GM19025 (cell line): ENCODE data around the gene C1orf52.

Source experiments
- ATAC-seq: cut with Tn5 transposase; IDR thresholded peaks from one replicate; pipeline ENCODE4 v1.9.1; 2021; ENCODE audit warnings: mild to moderate bottlenecking, low read depth, moderate library complexity; ENCODE audit not compliant: unreplicated experiment

Gene C1orf52

DNA sequence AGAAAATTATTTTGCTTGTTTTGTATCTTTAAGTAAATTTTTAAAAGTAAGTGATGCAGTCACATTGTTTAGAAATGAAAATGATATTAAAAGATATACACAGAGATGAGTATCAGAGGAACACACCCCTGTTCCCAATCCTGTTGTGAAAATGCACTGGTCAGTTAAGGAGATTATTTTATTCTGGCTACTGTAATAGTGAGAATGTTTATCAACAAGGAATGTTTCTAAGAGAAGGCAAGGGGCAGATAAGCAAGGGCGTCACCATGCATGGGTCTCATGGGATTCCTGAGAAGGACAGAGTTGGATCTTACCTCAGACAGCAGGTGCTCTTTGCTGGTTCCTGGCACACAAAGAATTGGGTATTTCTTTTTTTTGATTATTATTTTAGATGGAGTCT lies 21.8 kb downstream of the C1orf52 start:
- ATAC-seq: no peak

GRCh38 chr1:85230305-85230977 lies 29.0 kb downstream of the C1orf52 start:
- ATAC-seq: no peak

- no peak for ATAC-seq
These were observed 29.8 kb downstream of the C1orf52 start for GRCh38 chr1:85229574-85230097.

- ATAC-seq: no peak
These were observed 30.5 kb downstream of the C1orf52 start for GRCh38 chr1:85228972-85229371.

GRCh38 chr1:85225624-85226380 lies 33.7 kb downstream of the C1orf52 start:
- ATAC-seq: no peak

DNA sequence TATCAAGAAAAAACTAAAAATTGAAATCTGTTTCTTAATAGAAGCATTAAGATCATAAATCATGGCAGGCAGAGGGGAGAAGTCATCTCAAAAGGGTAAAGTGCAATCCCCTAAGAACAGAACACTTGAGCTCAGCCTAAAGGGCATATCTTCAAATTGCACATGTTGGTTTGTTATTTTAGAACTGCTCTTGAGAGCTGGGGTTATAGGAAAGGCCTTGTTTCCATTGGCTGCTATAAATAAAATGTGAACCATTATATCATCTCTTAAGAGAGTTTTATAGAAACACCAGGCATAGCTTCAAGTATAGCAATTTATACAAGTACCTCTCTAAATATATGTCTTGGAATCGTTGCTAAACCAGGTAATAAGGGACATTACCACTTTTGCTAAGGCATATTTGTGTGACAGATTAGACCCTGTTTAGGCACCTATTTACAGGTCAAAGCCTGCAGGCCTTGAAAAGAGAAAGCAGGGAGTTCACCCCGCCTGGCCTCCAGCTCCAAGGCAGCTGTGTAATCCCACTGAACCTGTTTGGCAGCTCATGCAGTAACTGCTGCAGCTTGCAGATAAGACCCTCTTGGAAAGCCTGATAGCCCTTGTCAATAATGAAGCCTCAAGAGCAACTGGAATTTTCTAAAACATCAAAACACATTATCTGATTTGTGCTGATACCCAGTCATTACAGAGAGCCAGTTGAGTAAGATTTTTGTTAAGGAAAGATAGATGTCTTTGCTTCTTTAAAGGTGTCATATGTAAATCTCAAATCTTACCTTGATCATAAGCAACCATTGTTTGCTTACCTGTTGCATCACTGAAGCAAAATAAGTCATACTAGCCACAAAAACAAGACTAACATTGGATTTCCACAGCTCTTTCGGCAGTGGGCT lies 34.5 kb downstream of the C1orf52 start:
- no peak for ATAC-seq

GRCh38 chr1:85224295-85224694 lies 35.2 kb downstream of the C1orf52 start:
- ATAC-seq: no peak

- ATAC-seq: no peak
These were observed 36.1 kb downstream of the C1orf52 start for GRCh38 chr1:85223334-85223733.

DNA sequence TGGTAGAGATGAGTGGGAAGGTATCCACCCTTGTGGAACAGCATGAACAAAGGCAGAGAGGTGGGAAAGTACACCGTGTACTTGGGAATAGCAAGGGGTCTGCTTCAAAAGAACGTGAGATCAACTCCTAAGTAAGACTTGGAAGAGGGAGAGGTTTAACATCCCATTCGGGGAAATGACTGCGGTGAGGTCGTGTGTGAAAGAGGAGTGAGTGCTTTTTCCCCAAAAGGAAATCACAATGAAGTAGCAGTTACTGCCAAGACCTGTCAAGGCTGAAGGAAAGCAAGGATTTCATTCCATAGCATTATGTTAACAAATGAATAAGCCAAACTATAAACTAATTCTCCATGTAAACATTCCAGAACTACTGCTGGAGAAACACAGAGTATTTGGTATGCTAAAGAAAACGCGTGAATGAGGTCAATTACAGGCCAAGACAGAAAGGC lies 38.7 kb downstream of the C1orf52 start:
- ATAC-seq: no peak

DNA sequence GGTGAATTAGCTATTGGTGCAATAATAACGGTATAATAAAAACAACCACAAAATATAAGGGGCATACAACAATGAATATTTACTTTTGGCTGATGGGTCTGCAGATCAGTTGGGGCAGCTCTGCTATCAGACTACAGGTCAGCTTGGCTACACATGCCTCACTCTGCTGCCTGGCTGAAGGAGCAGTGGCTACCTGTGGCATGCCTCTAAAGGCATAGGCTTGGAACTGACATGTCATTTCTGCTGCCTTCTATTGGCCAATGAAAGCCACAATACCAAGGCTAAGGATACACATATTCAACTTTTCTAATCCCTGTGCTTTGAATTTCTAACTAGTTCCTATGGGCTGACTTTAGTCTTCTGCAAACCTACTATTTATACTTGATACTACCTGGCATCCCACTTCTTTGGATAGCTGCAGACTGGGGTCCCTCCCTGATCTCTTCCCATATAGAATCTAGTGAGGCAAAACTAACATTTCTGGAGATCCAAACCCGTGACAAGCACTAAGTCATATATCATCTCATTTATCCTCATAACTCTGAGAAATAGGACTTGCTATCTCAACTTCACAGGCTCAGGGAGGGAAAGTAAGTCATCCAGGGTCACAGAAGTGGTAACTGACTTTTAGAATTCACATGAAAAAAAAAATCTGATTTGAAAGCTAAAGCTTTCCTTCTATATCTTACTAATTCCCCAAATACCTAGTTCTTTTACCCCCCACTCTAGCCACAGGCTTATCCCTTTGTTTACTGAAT lies 39.4 kb downstream of the C1orf52 start:
- ATAC-seq: no peak

- ATAC-seq: no peak
These were observed 42.8 kb downstream of the C1orf52 start for GRCh38 chr1:85216697-85217096.

DNA sequence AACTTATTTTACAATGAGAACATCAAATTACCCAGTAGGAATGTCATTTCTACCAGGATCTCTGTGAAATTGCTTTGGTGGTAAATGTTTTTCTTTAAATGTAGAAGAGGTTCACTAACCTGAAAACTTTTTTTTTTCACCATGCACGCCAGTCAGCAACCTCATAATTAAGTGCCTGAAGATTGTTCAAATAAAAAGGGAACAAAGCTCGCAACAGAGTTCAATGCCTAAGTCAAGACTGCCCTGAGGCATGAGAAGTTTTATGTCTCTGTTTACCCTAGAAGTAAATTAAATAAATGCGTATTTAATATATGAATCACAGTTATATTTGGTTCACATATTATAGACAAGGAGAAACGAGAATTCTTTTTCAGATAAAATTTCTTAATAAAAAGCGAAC lies 44.8 kb downstream of the C1orf52 start:
- ATAC-seq: no peak

DNA sequence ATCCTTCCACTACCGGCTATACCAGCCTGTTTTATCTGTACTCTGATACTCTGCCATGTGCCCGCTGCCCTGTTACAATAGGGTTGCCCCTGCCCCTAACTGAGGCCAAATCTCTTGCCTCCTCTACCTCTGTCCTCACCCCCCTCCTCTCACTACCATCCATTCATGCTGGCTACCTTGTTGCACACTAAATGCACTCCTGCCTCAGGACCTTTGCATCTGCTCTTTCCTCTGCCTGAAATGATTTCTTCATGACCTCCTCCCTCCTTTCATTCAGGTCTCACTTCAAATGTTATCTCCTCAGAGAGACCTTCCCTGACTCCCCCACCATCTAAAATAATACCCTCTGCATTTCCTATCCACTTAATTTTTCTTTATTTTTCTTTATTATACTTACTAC lies 51.0 kb downstream of the C1orf52 start:
- ATAC-seq: no peak

GRCh38 chr1:85203573-85204171 lies 55.8 kb downstream of the C1orf52 start:
- ATAC-seq: no peak

- no peak for ATAC-seq
These were observed 56.6 kb downstream of the C1orf52 start for GRCh38 chr1:85202864-85203255.

GRCh38 chr1:85202092-85202863 lies 57.2 kb downstream of the C1orf52 start:
- no peak for ATAC-seq

DNA sequence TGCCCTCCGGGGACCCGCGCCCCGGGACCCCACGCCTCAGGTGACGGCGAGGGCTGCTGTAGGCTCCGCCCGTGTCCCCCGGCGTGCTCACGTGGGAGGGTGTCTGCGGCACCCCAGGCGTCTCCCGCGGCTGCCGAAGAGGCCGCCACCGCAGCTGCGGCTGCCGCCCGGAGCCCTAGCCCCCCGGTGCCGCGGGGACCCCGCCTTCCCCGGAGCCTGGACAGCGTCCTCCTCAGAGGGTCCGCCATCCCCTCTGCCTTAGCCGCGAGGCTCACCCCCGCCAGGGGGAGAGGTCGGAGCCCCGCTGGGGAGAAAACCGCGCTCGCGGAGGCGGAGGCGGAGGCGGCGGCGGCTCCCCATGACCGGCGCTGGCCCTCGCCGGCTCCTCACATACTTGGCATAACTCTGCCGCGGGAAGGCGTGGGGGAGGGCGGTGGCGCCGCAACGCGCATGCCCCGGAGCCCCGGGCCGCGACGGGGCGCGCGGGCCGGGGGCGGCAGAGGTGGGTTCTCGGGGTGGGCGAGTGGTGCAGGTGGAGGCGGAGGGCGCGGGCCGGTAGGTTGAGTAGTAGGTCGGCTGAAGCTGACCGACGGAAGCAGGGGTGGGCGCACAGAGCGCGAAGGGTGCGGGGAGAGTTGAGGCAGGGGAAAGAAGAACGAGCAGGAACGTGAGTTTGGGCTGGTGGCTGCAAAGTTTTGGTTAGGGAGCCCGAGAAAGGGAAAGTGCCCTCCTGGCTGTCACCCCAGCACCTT lies 57.9 kb downstream of the C1orf52 start:
- peak; percentile 46 for ATAC-seq
